PC-9 (cell line): ENCODE measurements around the gene SMOC2.

Experiments
- EZH2 ChIP-seq: fragments of 200-600 bp; sonication (generic); IDR thresholded peaks from 2 replicates; pipeline ENCODE4 v1.8.0; 2017; ENCODE audit warnings: antibody characterized with exemption, low read depth
- TF ChIP-seq, protein P1 (sequence below): fragments of 200-600 bp; sonication (generic); conservative IDR thresholded peaks from 2 replicates; pipeline ENCODE4 v1.6.1; 2017; ENCODE audit warnings: mixed run types, antibody characterized with exemption, mild to moderate bottlenecking, moderate library complexity

GRCh38 chr6:168524571-168525001 is 83.6 kb downstream of the SMOC2 start:
- TF ChIP-seq, protein P1, sequence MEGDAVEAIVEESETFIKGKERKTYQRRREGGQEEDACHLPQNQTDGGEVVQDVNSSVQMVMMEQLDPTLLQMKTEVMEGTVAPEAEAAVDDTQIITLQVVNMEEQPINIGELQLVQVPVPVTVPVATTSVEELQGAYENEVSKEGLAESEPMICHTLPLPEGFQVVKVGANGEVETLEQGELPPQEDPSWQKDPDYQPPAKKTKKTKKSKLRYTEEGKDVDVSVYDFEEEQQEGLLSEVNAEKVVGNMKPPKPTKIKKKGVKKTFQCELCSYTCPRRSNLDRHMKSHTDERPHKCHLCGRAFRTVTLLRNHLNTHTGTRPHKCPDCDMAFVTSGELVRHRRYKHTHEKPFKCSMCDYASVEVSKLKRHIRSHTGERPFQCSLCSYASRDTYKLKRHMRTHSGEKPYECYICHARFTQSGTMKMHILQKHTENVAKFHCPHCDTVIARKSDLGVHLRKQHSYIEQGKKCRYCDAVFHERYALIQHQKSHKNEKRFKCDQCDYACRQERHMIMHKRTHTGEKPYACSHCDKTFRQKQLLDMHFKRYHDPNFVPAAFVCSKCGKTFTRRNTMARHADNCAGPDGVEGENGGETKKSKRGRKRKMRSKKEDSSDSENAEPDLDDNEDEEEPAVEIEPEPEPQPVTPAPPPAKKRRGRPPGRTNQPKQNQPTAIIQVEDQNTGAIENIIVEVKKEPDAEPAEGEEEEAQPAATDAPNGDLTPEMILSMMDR = no peak
- no peak for TF ChIP-seq EZH2
